ENCODE measurements around the gene RARG. TPM values are rescaled to one million over a fixed set of nuclear protein-coding genes. Genes with fewer than 3 reads are reported as not detected.

Gene RARG
- polyA plus RNA-seq, 1 donor (not counting 4 experiments of a cell fraction or from before 2014, with no cell fraction given), result 26.4 TPM

DNA sequence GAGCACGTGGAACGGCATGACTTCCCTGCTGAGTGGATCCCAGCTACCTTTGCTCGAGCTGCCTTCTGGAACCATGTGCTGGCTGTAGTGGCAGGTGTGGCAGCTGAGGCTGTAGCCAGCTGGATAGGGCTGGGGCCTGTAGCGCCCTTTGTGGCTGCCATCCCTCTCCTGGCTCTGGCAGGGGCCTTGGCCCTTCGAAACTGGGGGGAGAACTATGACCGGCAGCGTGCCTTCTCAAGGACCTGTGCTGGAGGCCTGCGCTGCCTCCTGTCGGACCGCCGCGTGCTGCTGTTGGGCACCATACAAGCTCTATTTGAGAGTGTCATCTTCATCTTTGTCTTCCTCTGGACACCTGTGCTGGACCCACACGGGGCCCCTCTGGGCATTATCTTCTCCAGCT is 21.3 kb upstream of the RARG start:
- H3K4me1 ChIP-seq (ENCODE audit: control insufficient read depth, extremely low read depth, insufficient read depth, low read length), result peaks cover 20% of the 10 kb centered on the region
- H3K79me2 ChIP-seq (ENCODE audit: control insufficient read depth, insufficient read depth, low read length), result peaks cover 17% of the 10 kb centered on the region
- no peak overlapping the region for H3K9ac ChIP-seq (ENCODE audit: control insufficient read depth, extremely low read depth, insufficient read depth, low read length)
- H3K36me3 ChIP-seq (ENCODE audit: control insufficient read depth in 2 of 2, extremely low read depth in 1 of 2, insufficient read depth in 2 of 2, low read length in 2 of 2), result peaks cover 9 to 17% of the 10 kb centered on the region in 2 experiments
- peak overlapping the region; percentile 78 for H3K4me2 ChIP-seq (ENCODE audit: control insufficient read depth, extremely low read depth, insufficient read depth, low read depth, low read length)
- H4K20me1 ChIP-seq (ENCODE audit: control insufficient read depth, extremely low read depth, insufficient read depth, low read length), result no peaks in the 10 kb centered on the region
- no peaks in the 10 kb centered on the region for H3K9me3 ChIP-seq (ENCODE audit: control insufficient read depth, low read depth, low read length)
- TF ChIP-seq, protein P1, sequence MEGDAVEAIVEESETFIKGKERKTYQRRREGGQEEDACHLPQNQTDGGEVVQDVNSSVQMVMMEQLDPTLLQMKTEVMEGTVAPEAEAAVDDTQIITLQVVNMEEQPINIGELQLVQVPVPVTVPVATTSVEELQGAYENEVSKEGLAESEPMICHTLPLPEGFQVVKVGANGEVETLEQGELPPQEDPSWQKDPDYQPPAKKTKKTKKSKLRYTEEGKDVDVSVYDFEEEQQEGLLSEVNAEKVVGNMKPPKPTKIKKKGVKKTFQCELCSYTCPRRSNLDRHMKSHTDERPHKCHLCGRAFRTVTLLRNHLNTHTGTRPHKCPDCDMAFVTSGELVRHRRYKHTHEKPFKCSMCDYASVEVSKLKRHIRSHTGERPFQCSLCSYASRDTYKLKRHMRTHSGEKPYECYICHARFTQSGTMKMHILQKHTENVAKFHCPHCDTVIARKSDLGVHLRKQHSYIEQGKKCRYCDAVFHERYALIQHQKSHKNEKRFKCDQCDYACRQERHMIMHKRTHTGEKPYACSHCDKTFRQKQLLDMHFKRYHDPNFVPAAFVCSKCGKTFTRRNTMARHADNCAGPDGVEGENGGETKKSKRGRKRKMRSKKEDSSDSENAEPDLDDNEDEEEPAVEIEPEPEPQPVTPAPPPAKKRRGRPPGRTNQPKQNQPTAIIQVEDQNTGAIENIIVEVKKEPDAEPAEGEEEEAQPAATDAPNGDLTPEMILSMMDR (optimal IDR thresholded peaks at IDR 0.05 in 1 of 3, IDR thresholded peaks at IDR 0.05 in 1 of 3, conservative IDR thresholded peaks at IDR 0.05 in 1 of 3; ENCODE audit: extremely low read depth in 1 of 3, insufficient read depth in 2 of 3, low read length in 3 of 3), result no peak
- TF ChIP-seq EZH2 (IDR thresholded peaks at IDR 0.05; ENCODE audit: low read length), result no peak
- DNase-seq (ENCODE audit: low read depth, low spot score) (no peak), FAIRE-seq (no peak)
- H3K9me1 ChIP-seq (ENCODE audit: control insufficient read depth, extremely low read depth, insufficient read depth, low read length), result no peaks in the 10 kb centered on the region
- H3K27me3 ChIP-seq (ENCODE audit: control insufficient read depth, extremely low read depth, insufficient read depth, low read length), result no peaks in the 10 kb centered on the region
- dilution Hi-C loops (cut with MboI; ENCODE audit: extremely low pct_ligation_motif_present, low sequenced_read_pairs), result no loop called here
- H3K4me3 ChIP-seq (ENCODE audit: control insufficient read depth in 2 of 3, extremely low read depth in 1 of 3, insufficient read depth in 2 of 3, low read depth in 1 of 3, low read length in 3 of 3), result peak overlapping the region in 2 of 3 experiments; percentile 90 to 95
- no peak overlapping the region for H3K27ac ChIP-seq (ENCODE audit: control insufficient read depth, insufficient read depth, low read length)
- no peak overlapping the region for H2AFZ ChIP-seq (ENCODE audit: control insufficient read depth, low read length)

- Histone ChIP-seq H2AFZ (ENCODE audit: control insufficient read depth, low read length) (peak overlapping the region; percentile 84), H3K9me3 (ENCODE audit: control insufficient read depth, low read depth, low read length) (no peaks in the 10 kb centered on the region), H3K27ac (ENCODE audit: control insufficient read depth, insufficient read depth, low read length) (peak overlapping the region; percentile 53), H3K4me2 (ENCODE audit: control insufficient read depth, extremely low read depth, insufficient read depth, low read depth, low read length) (peak overlapping the region; percentile 78), H3K4me1 (ENCODE audit: control insufficient read depth, extremely low read depth, insufficient read depth, low read length) (peaks cover 20% of the 10 kb centered on the region), H3K79me2 (ENCODE audit: control insufficient read depth, insufficient read depth, low read length) (peaks cover 17% of the 10 kb centered on the region), H3K9me1 (ENCODE audit: control insufficient read depth, extremely low read depth, insufficient read depth, low read length) (no peaks in the 10 kb centered on the region), H3K27me3 (ENCODE audit: control insufficient read depth, extremely low read depth, insufficient read depth, low read length) (no peaks in the 10 kb centered on the region), H3K36me3 (ENCODE audit: control insufficient read depth in 2 of 2, extremely low read depth in 1 of 2, insufficient read depth in 2 of 2, low read length in 2 of 2) (peaks cover 9 to 17% of the 10 kb centered on the region in 2 experiments), H3K4me3 (ENCODE audit: control insufficient read depth in 2 of 3, extremely low read depth in 1 of 3, insufficient read depth in 2 of 3, low read depth in 1 of 3, low read length in 3 of 3) (peak overlapping the region; percentile 77 to 95 (median 90)), H4K20me1 (ENCODE audit: control insufficient read depth, extremely low read depth, insufficient read depth, low read length) (no peaks in the 10 kb centered on the region), H3K9ac (ENCODE audit: control insufficient read depth, extremely low read depth, insufficient read depth, low read length) (peak overlapping the region; percentile 87)
- dilution Hi-C loops (cut with MboI; ENCODE audit: extremely low pct_ligation_motif_present, low sequenced_read_pairs), result no loop called here
- FAIRE-seq (no peak), DNase-seq (ENCODE audit: low read depth, low spot score) (no peak)
- TF ChIP-seq, protein P1 (optimal IDR thresholded peaks at IDR 0.05 in 1 of 3, IDR thresholded peaks at IDR 0.05 in 1 of 3, conservative IDR thresholded peaks at IDR 0.05 in 1 of 3; ENCODE audit: extremely low read depth in 1 of 3, insufficient read depth in 2 of 3, low read length in 3 of 3), result no peak
- no peak for TF ChIP-seq EZH2 (IDR thresholded peaks at IDR 0.05; ENCODE audit: low read length)
Observed at GRCh38 chr12:53252349-53252916, 20.4 kb upstream of the RARG start.
